Spleen (tissue), 11 donors: ENCODE data around the gene OGDH. TPM values are rescaled to one million over a fixed set of nuclear protein-coding genes. Genes with fewer than 3 reads are reported as not detected.

ENCODE experiments used
- DNase-seq: peaks from one replicate; pipeline ENCODE4 v3.0.0-alpha.2; 2020
- H3K27ac ChIP-seq, 8 donors: fragments of 200-600 bp; sonication (generic) in 7 of 8; 1 replicate in 4 of 8; 2 replicates in 4 of 8; pipeline versions ENCODE4 v1.5.0 to v1.8.0; 2016 to 2021; ENCODE audit warnings: inconsistent platforms in 4 of 8, mild to moderate bottlenecking in 4 of 8, moderate library complexity in 1 of 8
- H3K27me3 ChIP-seq, 7 donors: fragments of 200-600 bp; sonication (generic) in 6 of 7; replicated peaks in 1 of 7; 1 replicate in 4 of 7; 2 replicates in 3 of 7; pipeline versions ENCODE4 v1.5.0 to v1.8.0; 2016 to 2021; ENCODE audit warnings: inconsistent platforms in 3 of 7, mild to moderate bottlenecking in 1 of 7
- H3K36me3 ChIP-seq, 6 donors: fragments of 200-600 bp; sonication (generic) in 5 of 6; 1 replicate in 4 of 6; 2 replicates in 2 of 6; pipeline versions ENCODE4 v1.5.0 to v1.8.0; 2016 to 2021; ENCODE audit warnings: inconsistent platforms in 2 of 6
- H3K4me1 ChIP-seq, 6 donors: fragments of 200-600 bp; sonication (generic) in 5 of 6; 1 replicate in 3 of 6; 2 replicates in 3 of 6; pipeline versions ENCODE4 v1.5.0 to v1.8.0; 2016 to 2021; ENCODE audit warnings: inconsistent platforms in 3 of 6
- H3K4me3 ChIP-seq, 8 donors: fragments of 200-600 bp; sonication (generic) in 7 of 8; 1 replicate in 4 of 8; 2 replicates in 4 of 8; pipeline versions ENCODE4 v1.5.0 to v1.8.0; 2016 to 2021; ENCODE audit warnings: inconsistent platforms in 4 of 8, mild to moderate bottlenecking in 4 of 8, moderate library complexity in 2 of 8
- H3K9me3 ChIP-seq, 8 donors: fragments of 200-600 bp; sonication (generic) in 7 of 8; 1 replicate in 4 of 8; 2 replicates in 4 of 8; pipeline versions ENCODE4 v1.5.0 to v1.8.0; 2016 to 2021; ENCODE audit warnings: inconsistent platforms in 4 of 8
- CTCF ChIP-seq, 11 experiments: fragments of 200-600 bp in 7 of 11; fragments of 450-650 bp in 4 of 11; sonication (generic) in 4 of 11; IDR thresholded peaks in 8 of 11; conservative IDR thresholded peaks in 3 of 11; 1 replicate in 7 of 11; 2 replicates in 4 of 11; pipeline versions ENCODE4 v1.4.0 to v1.8.0; 2016 to 2021; ENCODE audit warnings: antibody characterized with exemption in 11 of 11, inconsistent platforms in 4 of 11, mild to moderate bottlenecking in 1 of 11
- POLR2A ChIP-seq, 3 donors: fragments of 450-650 bp; IDR thresholded peaks; one replicate each; pipeline ENCODE4 v1.5.1; 2017; ENCODE audit warnings: antibody characterized with exemption in 3 of 3, mild to moderate bottlenecking in 1 of 3
- POLR2AphosphoS5 ChIP-seq, 3 donors: sonication (generic); formaldehyde crosslinking; IDR thresholded peaks; one replicate each; pipeline ENCODE4 v1.5.1; 2017; ENCODE audit warnings: antibody characterized with exemption in 3 of 3
- WGBS, 5 donors: extraction: QIAGEN DNeasy Blood & Tissue Kit in 3 of 5; methylation state at CpG; one replicate each; pipeline versions ENCODE4 v1.1.5 to v1.1.7; 2013 to 2018; 5-methylcytosine and 5-hydroxymethylcytosine counted together
- intact Hi-C: fragments of 100-400 bp; cut with DNase I; formaldehyde crosslinking; loops from one replicate; pipeline ENCODE4 v1.15.0; 2023; ENCODE audit warnings: low total_unique reads
- polyA plus RNA-seq, 3 donors: library from polyadenylated mRNA; stranded (reverse); fragments of 200-250 nt; gene quantifications; one replicate each; pipeline ENCODE4 v1.2.1, GENCODE V29; 2013
- total RNA-seq, 7 donors: library from RNA; depleted of rRNA in 3 of 7; stranded (reverse); fragments of >200 nt in 3 of 7; fragmentation: NEBNext Ultra II Directional in 4 of 7; extraction: Animal tissue kit (Norgen Biotek cat#: 25700) in 4 of 7; gene quantifications; one replicate each; pipeline versions ENCODE4 v1.1.0 to v1.2.1, GENCODE V29; 2016 to 2021
- donor health status: healthy with polysubstance abuse.
- donor health status: DM: no; HTN: no; CAD: no; lungs with moderate emphysema.
- donor health status: DM: no; HTN: no; CAD: no.
- donor health status: Bipolar disorder and iron deficiency.
- donor health status: healthy.
- donor health status: DM: no; HTN: no; CAD: no.
- donor health status: DM: yes; HTN: yes; CAD: no.

Gene OGDH
- total and polyA plus RNA-seq, 10 donors, result 15.7 to 120 (median 86.4) TPM

GRCh38 chr7:44616545-44616944 lies 10.1 kb downstream of the OGDH start:
- TF ChIP-seq POLR2AphosphoS5 (IDR thresholded peaks at IDR 0.05), result no peak
- no peak for DNase-seq
- intact Hi-C loops, result no loop called here
- Histone ChIP-seq H3K9me3 (no peaks in the 10 kb centered on the region), H3K4me1 (peaks cover 31 to 96% (median 77%) of the 10 kb centered on the region in 6 donors), H3K4me3 (no peak overlapping the region), H3K27ac (peak overlapping the region in 2 of 8 donors; percentile 70 to 72), H3K36me3 (peaks cover 0 to 12% (median 0%) of the 10 kb centered on the region in 6 donors), H3K27me3 (no peaks in the 10 kb centered on the region)
- WGBS, 5 donors, result 90 to 95% (median 95%) methylated on average over 12 of the region's 12 CpGs

GRCh38 chr7:44617225-44617890 lies 10.9 kb downstream of the OGDH start:
- Histone ChIP-seq H3K4me3 (no peak overlapping the region), H3K27ac (peak overlapping the region in 3 of 8 donors; percentile 2 to 86 (median 19)), H3K4me1 (peaks cover 39 to 96% (median 81%) of the 10 kb centered on the region in 6 donors), H3K36me3 (peaks cover 0 to 12% (median 0%) of the 10 kb centered on the region in 6 donors), H3K27me3 (no peaks in the 10 kb centered on the region), H3K9me3 (no peaks in the 10 kb centered on the region)
- DNase-seq, result no peak
- intact Hi-C loops, result no loop called here
- WGBS, 5 donors, result 57 to 80% (median 70%) methylated on average over 2 of the region's 2 CpGs
- TF ChIP-seq POLR2A (IDR thresholded peaks at IDR 0.05), result no peak

GRCh38 chr7:44618045-44618444 lies 11.6 kb downstream of the OGDH start:
- Histone ChIP-seq H3K27ac (peak overlapping the region in 2 of 8 donors; percentile 46 to 86), H3K9me3 (no peaks in the 10 kb centered on the region), H3K36me3 (peaks cover 0 to 12% (median 0%) of the 10 kb centered on the region in 6 donors), H3K4me1 (peaks cover 46 to 96% (median 84%) of the 10 kb centered on the region in 6 donors), H3K4me3 (no peak overlapping the region), H3K27me3 (no peaks in the 10 kb centered on the region)
- TF ChIP-seq POLR2AphosphoS5 (IDR thresholded peaks at IDR 0.05) (no peak), POLR2A (IDR thresholded peaks at IDR 0.05) (no peak), CTCF (IDR thresholded peaks at IDR 0.05 in 8 of 11, conservative IDR thresholded peaks at IDR 0.05 in 3 of 11) (no peak)
- intact Hi-C loops, result no loop called here
- DNase-seq, result no peak
- WGBS, 5 donors, result 80 to 98% (median 91%) methylated on average over 1 of the region's 1 CpG

DNA sequence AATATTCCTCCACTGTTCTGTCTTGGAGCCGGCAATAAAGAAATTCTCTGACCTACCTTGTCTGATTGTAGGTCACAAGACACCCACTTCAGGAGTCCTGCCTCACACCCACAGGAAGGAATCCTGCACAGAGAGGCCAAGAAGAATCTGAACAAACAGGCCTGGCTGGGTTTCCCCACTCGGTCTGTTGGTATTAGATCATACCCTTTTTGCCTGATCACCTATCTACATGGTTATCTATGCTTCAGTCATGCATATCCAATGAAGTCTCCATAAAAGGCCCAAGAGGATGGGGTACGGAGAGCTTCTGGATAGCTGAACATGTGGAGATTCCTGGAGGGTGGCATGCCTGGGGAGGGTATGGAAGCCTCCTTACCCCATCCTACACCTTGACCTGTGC lies 12.3 kb downstream of the OGDH start:
- peak overlapping the region in 6 of 8 donors; percentile 3 to 86 (median 18) for H3K27ac ChIP-seq

More for the DNA sequence above, 12.3 kb downstream of the OGDH start:
- Histone ChIP-seq H3K36me3 (peaks cover 0 to 12% (median 0%) of the 10 kb centered on the region in 6 donors), H3K9me3 (no peaks in the 10 kb centered on the region), H3K27me3 (no peaks in the 10 kb centered on the region), H3K4me1 (peaks cover 53 to 96% (median 89%) of the 10 kb centered on the region in 6 donors), H3K4me3 (no peak overlapping the region)
- TF ChIP-seq POLR2A (IDR thresholded peaks at IDR 0.05) (no peak), POLR2AphosphoS5 (IDR thresholded peaks at IDR 0.05) (no peak), CTCF (IDR thresholded peaks at IDR 0.05 in 8 of 11, conservative IDR thresholded peaks at IDR 0.05 in 3 of 11) (no peak)
- 69 to 83% (median 80%) methylated on average over 3 of the region's 3 CpGs for WGBS, 5 donors
- intact Hi-C loops, result no loop called here
- DNase-seq, result no peak
